ENCODE measurements around the gene CEP63. TPM values are rescaled to one million over a fixed set of nuclear protein-coding genes. Genes with fewer than 3 reads are reported as not detected.

CEP63 gene
- total RNA-seq, 1 experiment from 2014 or later: 19.1 TPM

GRCh38 chr3:134480546-134480945, 5.3 kb upstream of the CEP63 start:
- intact Hi-C loops (cut with micrococcal nuclease): no loop called here
- peaks cover 10 to 20% of the 10 kb centered on the region in 2 experiments for H3K4me1 ChIP-seq (ENCODE audit: control insufficient read depth in 1 of 2, insufficient read depth in 2 of 2, low read length in 2 of 2)
- H3K36me3 ChIP-seq (ENCODE audit: control insufficient read depth in 1 of 2, insufficient read depth in 2 of 2, low read length in 2 of 2): peaks cover 34 to 47% of the 10 kb centered on the region in 2 experiments
- no peaks in the 10 kb centered on the region for H3K9me2 ChIP-seq (ENCODE audit: insufficient read depth)
- H3K27me3 ChIP-seq (ENCODE audit: insufficient read depth, low read length): no peaks in the 10 kb centered on the region
- no peak overlapping the region for H3K4me3 ChIP-seq (replicated peaks in 1 of 2; ENCODE audit: low read depth in 1 of 2, low read length in 2 of 2)
- H2AFZ ChIP-seq (ENCODE audit: low read depth, low read length, poor library complexity, severe bottlenecking): no peak overlapping the region
- TF ChIP-seq RAD21 (IDR thresholded peaks at IDR 0.05; ENCODE audit: low read depth) (no peak), CEBPB (IDR thresholded peaks at IDR 0.05; ENCODE audit: low read depth) (no peak), JUND (IDR thresholded peaks at IDR 0.05) (no peak), ZNF274 (IDR thresholded peaks at IDR 0.05; ENCODE audit: low read depth, low read length) (no peak), ELF1 (IDR thresholded peaks at IDR 0.05; ENCODE audit: borderline replicate concordance, low read depth) (no peak), TCF7L2 (IDR thresholded peaks at IDR 0.05; ENCODE audit: borderline replicate concordance, extremely low read depth, insufficient read depth, insufficient read length) (no peak), ZFX (IDR thresholded peaks at IDR 0.05) (no peak), REST (IDR thresholded peaks at IDR 0.05; ENCODE audit: low read depth) (no peak), CBX3 (IDR thresholded peaks at IDR 0.05; ENCODE audit: low read depth) (no peak)
- H3K4me2 ChIP-seq (ENCODE audit: low read length): no peak overlapping the region
- peaks cover 23% of the 10 kb centered on the region for H3K79me2 ChIP-seq (ENCODE audit: insufficient read depth, low read length)
- CTCF ChIA-PET: interaction anchor here (0.9 to 3.5 kb wide), 4 partner anchors 167 to 267 kb away, joined by 3 to 8 read pairs (median 4); no protein-coding TSS in a partner anchor
- POLR2A ChIA-PET: no interaction called here
- DNase-seq (ENCODE audit: low read depth, low spot score) (no peak), ATAC-seq (no peak)
- BruUV-seq (replicated peaks): no TSS peak
- no peak overlapping the region for H3K9ac ChIP-seq (ENCODE audit: low read length)
- no peaks in the 10 kb centered on the region for H4K20me1 ChIP-seq (ENCODE audit: insufficient read depth)
- no peaks in the 10 kb centered on the region for H3K9me3 ChIP-seq (ENCODE audit: control insufficient read depth in 1 of 2, insufficient read depth in 1 of 2, low read depth in 1 of 2, low read length in 2 of 2)
- no peak overlapping the region for H3K27ac ChIP-seq (ENCODE audit: low read depth, low read length)
- RAD21 ChIA-PET (ENCODE audit: low non-redundant PET in 1 of 2, low total read pairs in 2 of 2, uncharacterized antibody in 2 of 2, unreplicated experiment in 2 of 2): no interaction called here

All from HCT116 (cell line).